GM23338 (cell line): Measurements from ENCODE around the gene TMPRSS9.

Experiments used
- CREB1 ChIP-seq: fragments of 250-450 bp; sonication (Bioruptor Pico); IDR thresholded peaks from 2 replicates; pipeline ENCODE4 v1.5.0; 2020; ENCODE audit warnings: low read depth, mild to moderate bottlenecking, moderate library complexity
- EZH2 ChIP-seq: fragments of 200-600 bp; sonication (generic); IDR thresholded peaks from one replicate; pipeline ENCODE4 v1.8.0; 2017; ENCODE audit warnings: antibody characterized with exemption, mild to moderate bottlenecking, low read depth; ENCODE audit not compliant: unreplicated experiment
- EZH2phosphoT487 ChIP-seq: fragments of 200-600 bp; sonication (generic); IDR thresholded peaks from one replicate; pipeline ENCODE4 v1.8.1; 2018; ENCODE audit warnings: antibody characterized with exemption; ENCODE audit not compliant: unreplicated experiment
- JUNB ChIP-seq: IDR thresholded peaks from one replicate; pipeline ENCODE4 v1.6.1; 2016; ENCODE audit warnings: antibody characterized with exemption; ENCODE audit not compliant: unreplicated experiment
- NANOG ChIP-seq: IDR thresholded peaks from 2 replicates; pipeline ENCODE4 v1.6.1; 2016; ENCODE audit warnings: antibody characterized with exemption, borderline replicate concordance
- POLR2AphosphoS5 ChIP-seq: IDR thresholded peaks from 2 replicates; pipeline ENCODE4 v1.6.1; 2016; ENCODE audit warnings: antibody characterized with exemption, low read depth
- STAT1 ChIP-seq: IDR thresholded peaks from one replicate; pipeline ENCODE4 v1.6.1; 2016; ENCODE audit warnings: antibody characterized with exemption; ENCODE audit not compliant: unreplicated experiment
- ZNF114 ChIP-seq: fragments of 250-450 bp; sonication (Bioruptor Pico); IDR thresholded peaks from 2 replicates; pipeline ENCODE4 v1.5.0; 2020; ENCODE audit warnings: mild to moderate bottlenecking, moderate library complexity
- ZNF331 ChIP-seq: fragments of 250-450 bp; sonication (Bioruptor Pico); IDR thresholded peaks from 2 replicates; pipeline ENCODE4 v1.5.0; 2020; ENCODE audit warnings: low read depth, mild to moderate bottlenecking, moderate library complexity
- TF ChIP-seq, protein P1 (sequence below), 2 experiments: fragments of 200-600 bp in 1 of 2; sonication (generic) in 1 of 2; conservative IDR thresholded peaks; 2 replicates each; pipeline versions ENCODE4 v1.5.1 to v1.6.1; 2016 to 2017; ENCODE audit warnings: antibody characterized with exemption in 2 of 2, low read depth in 2 of 2, mild to moderate bottlenecking in 2 of 2, moderate library complexity in 1 of 2
- TF ChIP-seq, protein P2 (sequence below): IDR thresholded peaks from one replicate; pipeline ENCODE4 v1.6.1; 2018; ENCODE audit warnings: antibody characterized with exemption; ENCODE audit not compliant: unreplicated experiment
- TF ChIP-seq, protein P3 (sequence below): IDR thresholded peaks from 2 replicates; pipeline ENCODE4 v1.6.1; 2016; ENCODE audit warnings: antibody characterized with exemption
- TF ChIP-seq, protein P4 (sequence below): fragments of 250-450 bp; sonication (Bioruptor Pico); IDR thresholded peaks from 2 replicates; pipeline ENCODE4 v1.5.0; 2020; ENCODE audit warnings: mild to moderate bottlenecking, moderate library complexity

DNA sequence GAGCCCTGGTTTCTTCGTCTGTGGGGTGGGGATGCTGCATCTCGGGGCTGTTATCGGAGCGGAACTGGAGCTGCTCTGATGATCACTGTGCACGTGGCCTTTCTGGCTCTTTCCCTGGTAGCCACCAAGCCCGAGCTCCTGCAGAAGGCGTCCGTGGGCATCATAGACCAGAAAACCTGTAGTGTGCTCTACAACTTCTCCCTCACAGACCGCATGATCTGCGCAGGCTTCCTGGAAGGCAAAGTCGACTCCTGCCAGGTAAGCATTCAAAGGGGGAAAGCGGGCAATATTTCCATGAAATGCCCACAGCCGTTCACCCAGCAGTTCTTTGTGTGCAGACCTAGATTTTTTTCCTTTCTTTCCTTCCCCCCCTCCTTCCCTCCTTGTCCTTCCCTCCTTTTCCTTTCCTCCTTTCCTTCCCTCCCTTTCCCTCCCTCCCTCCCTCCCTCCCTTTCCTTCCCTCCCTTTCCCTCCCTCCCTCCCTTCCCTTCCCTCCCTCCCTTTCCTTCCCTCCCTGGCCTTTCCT, 57.9 kb downstream of the TMPRSS9 start:
- TF ChIP-seq, protein P1, sequence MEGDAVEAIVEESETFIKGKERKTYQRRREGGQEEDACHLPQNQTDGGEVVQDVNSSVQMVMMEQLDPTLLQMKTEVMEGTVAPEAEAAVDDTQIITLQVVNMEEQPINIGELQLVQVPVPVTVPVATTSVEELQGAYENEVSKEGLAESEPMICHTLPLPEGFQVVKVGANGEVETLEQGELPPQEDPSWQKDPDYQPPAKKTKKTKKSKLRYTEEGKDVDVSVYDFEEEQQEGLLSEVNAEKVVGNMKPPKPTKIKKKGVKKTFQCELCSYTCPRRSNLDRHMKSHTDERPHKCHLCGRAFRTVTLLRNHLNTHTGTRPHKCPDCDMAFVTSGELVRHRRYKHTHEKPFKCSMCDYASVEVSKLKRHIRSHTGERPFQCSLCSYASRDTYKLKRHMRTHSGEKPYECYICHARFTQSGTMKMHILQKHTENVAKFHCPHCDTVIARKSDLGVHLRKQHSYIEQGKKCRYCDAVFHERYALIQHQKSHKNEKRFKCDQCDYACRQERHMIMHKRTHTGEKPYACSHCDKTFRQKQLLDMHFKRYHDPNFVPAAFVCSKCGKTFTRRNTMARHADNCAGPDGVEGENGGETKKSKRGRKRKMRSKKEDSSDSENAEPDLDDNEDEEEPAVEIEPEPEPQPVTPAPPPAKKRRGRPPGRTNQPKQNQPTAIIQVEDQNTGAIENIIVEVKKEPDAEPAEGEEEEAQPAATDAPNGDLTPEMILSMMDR (conservative IDR thresholded peaks at IDR 0.05; ENCODE audit: low read depth in 2 of 2) = no peak
- TF ChIP-seq CREB1 (CRISPR knock-in tag) (no peak), EZH2 (no peak), EZH2phosphoT487 (no peak), POLR2AphosphoS5 (no peak), NANOG (no peak), ZNF331 (CRISPR knock-in tag) (no peak), JUNB (no peak), STAT1 (no peak), ZNF114 (CRISPR knock-in tag) (no peak)
- TF ChIP-seq, protein P2, sequence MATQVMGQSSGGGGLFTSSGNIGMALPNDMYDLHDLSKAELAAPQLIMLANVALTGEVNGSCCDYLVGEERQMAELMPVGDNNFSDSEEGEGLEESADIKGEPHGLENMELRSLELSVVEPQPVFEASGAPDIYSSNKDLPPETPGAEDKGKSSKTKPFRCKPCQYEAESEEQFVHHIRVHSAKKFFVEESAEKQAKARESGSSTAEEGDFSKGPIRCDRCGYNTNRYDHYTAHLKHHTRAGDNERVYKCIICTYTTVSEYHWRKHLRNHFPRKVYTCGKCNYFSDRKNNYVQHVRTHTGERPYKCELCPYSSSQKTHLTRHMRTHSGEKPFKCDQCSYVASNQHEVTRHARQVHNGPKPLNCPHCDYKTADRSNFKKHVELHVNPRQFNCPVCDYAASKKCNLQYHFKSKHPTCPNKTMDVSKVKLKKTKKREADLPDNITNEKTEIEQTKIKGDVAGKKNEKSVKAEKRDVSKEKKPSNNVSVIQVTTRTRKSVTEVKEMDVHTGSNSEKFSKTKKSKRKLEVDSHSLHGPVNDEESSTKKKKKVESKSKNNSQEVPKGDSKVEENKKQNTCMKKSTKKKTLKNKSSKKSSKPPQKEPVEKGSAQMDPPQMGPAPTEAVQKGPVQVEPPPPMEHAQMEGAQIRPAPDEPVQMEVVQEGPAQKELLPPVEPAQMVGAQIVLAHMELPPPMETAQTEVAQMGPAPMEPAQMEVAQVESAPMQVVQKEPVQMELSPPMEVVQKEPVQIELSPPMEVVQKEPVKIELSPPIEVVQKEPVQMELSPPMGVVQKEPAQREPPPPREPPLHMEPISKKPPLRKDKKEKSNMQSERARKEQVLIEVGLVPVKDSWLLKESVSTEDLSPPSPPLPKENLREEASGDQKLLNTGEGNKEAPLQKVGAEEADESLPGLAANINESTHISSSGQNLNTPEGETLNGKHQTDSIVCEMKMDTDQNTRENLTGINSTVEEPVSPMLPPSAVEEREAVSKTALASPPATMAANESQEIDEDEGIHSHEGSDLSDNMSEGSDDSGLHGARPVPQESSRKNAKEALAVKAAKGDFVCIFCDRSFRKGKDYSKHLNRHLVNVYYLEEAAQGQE = no peak
- TF ChIP-seq, protein P3, sequence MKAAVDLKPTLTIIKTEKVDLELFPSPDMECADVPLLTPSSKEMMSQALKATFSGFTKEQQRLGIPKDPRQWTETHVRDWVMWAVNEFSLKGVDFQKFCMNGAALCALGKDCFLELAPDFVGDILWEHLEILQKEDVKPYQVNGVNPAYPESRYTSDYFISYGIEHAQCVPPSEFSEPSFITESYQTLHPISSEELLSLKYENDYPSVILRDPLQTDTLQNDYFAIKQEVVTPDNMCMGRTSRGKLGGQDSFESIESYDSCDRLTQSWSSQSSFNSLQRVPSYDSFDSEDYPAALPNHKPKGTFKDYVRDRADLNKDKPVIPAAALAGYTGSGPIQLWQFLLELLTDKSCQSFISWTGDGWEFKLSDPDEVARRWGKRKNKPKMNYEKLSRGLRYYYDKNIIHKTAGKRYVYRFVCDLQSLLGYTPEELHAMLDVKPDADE = no peak
- TF ChIP-seq, protein P4, sequence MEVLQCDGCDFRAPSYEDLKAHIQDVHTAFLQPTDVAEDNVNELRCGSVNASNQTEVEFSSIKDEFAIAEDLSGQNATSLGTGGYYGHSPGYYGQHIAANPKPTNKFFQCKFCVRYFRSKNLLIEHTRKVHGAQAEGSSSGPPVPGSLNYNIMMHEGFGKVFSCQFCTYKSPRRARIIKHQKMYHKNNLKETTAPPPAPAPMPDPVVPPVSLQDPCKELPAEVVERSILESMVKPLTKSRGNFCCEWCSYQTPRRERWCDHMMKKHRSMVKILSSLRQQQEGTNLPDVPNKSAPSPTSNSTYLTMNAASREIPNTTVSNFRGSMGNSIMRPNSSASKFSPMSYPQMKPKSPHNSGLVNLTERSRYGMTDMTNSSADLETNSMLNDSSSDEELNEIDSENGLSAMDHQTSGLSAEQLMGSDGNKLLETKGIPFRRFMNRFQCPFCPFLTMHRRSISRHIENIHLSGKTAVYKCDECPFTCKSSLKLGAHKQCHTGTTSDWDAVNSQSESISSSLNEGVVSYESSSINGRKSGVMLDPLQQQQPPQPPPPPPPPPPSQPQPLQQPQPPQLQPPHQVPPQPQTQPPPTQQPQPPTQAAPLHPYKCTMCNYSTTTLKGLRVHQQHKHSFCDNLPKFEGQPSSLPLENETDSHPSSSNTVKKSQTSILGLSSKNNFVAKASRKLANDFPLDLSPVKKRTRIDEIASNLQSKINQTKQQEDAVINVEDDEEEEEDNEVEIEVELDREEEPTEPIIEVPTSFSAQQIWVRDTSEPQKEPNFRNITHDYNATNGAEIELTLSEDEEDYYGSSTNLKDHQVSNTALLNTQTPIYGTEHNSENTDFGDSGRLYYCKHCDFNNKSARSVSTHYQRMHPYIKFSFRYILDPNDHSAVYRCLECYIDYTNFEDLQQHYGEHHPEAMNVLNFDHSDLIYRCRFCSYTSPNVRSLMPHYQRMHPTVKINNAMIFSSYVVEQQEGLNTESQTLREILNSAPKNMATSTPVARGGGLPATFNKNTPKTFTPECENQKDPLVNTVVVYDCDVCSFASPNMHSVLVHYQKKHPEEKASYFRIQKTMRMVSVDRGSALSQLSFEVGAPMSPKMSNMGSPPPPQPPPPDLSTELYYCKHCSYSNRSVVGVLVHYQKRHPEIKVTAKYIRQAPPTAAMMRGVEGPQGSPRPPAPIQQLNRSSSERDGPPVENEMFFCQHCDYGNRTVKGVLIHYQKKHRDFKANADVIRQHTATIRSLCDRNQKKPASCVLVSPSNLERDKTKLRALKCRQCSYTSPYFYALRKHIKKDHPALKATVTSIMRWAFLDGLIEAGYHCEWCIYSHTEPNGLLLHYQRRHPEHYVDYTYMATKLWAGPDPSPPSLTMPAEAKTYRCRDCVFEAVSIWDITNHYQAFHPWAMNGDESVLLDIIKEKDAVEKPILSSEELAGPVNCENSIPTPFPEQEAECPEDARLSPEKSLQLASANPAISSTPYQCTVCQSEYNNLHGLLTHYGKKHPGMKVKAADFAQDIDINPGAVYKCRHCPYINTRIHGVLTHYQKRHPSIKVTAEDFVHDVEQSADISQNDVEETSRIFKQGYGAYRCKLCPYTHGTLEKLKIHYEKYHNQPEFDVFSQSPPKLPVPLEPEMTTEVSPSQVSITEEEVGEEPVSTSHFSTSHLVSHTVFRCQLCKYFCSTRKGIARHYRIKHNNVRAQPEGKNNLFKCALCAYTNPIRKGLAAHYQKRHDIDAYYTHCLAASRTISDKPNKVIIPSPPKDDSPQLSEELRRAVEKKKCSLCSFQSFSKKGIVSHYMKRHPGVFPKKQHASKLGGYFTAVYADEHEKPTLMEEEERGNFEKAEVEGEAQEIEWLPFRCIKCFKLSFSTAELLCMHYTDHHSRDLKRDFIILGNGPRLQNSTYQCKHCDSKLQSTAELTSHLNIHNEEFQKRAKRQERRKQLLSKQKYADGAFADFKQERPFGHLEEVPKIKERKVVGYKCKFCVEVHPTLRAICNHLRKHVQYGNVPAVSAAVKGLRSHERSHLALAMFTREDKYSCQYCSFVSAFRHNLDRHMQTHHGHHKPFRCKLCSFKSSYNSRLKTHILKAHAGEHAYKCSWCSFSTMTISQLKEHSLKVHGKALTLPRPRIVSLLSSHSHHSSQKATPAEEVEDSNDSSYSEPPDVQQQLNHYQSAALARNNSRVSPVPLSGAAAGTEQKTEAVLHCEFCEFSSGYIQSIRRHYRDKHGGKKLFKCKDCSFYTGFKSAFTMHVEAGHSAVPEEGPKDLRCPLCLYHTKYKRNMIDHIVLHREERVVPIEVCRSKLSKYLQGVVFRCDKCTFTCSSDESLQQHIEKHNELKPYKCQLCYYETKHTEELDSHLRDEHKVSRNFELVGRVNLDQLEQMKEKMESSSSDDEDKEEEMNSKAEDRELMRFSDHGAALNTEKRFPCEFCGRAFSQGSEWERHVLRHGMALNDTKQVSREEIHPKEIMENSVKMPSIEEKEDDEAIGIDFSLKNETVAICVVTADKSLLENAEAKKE (CRISPR knock-in tag) = no peak
